DMS114 treated with DMSO at 0.1 percent for 48 hours (cell line): ENCODE results near the gene ATP1A1.

Experiments used
- DNase-seq: peaks from one replicate; lab custom pipeline; 2025; ENCODE audit not compliant: unreplicated experiment; lab: John Stamatoyannopoulos, UW

The ATP1A1 gene

GRCh38 chr1:116372651-116373430, at the start of gene ATP1A1:
Gene ATP1A1, plus strand, starts transcription at chr1:116373244. Its CDS starts 268 bp downstream, at chr1:116373512.
- peak; percentile 50 for DNase-seq

GRCh38 chr1:116323491-116323890, 49.6 kb upstream of the ATP1A1 start:
- DNase-seq: no peak

- DNase-seq: no peak
Observed at GRCh38 chr1:116324411-116324810, 48.6 kb upstream of the ATP1A1 start.

GRCh38 chr1:116325104-116325503, 47.9 kb upstream of the ATP1A1 start:
- no peak for DNase-seq

DNA sequence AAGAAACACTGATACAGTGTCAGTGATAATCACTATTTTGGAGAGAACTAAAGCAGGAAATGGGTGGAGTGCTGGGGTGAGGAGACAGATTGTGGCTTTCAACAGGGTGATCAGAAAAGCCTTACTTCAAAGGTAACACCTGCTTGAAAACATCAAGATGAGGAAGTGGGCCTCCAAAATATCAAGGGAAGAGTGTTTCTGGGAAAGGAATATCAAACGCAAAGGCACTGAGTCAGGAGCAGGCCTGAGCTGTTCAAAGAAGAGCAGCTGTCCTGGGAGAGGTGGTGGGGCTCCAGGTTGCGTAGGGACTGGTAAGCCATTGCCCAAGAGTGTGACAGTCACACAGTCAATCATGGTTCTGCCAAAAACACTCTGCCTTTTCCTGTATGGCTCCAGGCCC, 47.1 kb upstream of the ATP1A1 start:
- DNase-seq: no peak

DNA sequence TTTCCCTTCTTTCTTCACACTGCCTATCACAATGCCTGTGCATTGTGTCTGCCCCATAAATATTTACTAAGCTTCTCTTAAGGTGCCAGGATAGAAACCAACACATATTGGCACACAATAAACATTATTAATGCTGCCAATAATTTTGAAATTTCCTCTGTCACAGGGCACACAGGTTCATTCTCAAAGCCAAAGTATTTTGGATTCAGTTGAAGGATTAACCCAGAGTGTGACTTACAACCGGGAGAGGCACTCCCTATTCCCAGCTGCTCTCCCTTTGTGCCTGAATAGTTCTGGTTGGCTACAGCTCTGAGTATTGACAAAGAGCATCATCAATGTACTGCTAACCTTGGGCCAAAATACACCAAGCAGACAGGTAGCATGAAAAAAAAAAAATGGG, 46.6 kb upstream of the ATP1A1 start:
- DNase-seq: no peak

DNA sequence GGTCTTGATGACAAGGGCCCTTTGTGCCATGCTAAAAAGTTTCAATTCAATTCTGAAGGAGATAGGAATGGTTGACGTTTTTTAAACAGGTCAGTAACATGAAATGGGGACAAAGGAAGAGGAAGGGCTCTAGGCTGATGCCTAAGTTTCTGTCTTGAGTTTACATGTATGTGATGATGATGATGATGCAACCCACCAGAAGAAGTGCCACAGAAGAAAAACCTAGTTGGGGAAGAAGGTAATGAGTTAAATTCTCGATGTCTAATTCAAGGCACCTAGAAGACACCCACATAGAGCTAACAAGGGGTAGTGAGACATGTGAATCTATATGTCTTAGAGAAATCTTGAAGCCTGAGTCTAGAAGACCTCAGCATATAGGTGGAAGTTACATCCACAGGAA, 44.4 kb upstream of the ATP1A1 start:
- no peak for DNase-seq

DNA sequence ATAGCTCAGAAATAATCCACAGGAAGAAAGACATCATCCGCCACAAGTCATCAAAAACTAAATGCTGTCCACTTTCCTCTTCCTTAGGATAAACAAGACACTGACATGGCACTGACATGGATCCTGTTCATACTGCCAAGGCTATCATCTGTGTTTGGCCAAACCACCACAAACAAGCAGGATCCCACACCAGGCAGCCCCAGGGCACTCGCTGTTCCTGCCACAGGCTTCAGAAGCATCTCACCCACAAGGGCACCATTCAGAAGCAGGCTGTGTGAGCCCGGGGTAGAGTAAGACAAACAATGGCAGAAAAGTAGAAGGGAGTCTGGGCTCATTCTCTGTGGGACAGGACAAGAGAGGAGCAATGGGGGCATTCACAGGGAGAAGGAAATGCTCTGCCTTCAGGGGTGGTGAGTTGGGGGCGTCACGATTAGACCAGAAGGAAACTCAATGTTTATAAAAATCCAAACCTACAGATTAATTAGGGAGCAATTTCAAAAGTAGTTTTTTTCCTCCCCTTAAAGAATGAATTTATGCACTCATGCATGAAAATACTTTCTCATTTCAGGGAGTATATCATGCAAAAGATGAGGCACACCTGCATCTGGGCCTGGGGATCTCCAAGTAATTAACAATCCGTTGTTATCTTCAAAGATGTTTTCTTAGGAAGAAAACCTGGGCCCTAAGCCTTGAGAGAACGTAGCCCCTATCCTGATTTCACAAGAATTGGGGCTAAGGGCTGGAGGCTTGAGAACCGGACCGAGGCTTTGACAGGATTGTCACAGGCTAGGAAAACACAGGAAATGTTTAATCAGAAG, 43.3 kb upstream of the ATP1A1 start:
- DNase-seq: no peak

- no peak for DNase-seq
Observed at GRCh38 chr1:116330342-116330652, 42.7 kb upstream of the ATP1A1 start.

GRCh38 chr1:116330846-116331245, 42.2 kb upstream of the ATP1A1 start:
- DNase-seq: no peak

GRCh38 chr1:116331523-116331922, 41.5 kb upstream of the ATP1A1 start:
- no peak for DNase-seq

DNA sequence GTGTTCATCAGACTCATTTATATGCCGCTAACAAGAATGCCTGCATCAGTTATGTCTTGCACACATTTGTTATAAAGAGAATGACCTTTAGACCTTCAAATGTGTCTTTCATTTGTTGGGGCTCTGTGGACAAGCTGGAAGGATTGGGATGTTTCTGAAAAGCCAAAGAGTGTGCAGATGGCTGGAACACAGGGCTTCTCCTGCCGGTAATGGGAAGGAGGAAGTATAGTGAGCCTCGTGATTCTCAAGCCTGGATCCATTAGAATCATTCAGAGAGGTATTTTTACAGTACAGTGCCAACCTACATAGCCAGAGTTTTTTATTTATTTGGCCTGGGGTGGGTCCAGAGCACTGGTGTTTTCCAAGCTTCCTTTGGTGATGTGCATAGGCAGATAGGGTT, 40.6 kb upstream of the ATP1A1 start:
- DNase-seq: no peak

DNA sequence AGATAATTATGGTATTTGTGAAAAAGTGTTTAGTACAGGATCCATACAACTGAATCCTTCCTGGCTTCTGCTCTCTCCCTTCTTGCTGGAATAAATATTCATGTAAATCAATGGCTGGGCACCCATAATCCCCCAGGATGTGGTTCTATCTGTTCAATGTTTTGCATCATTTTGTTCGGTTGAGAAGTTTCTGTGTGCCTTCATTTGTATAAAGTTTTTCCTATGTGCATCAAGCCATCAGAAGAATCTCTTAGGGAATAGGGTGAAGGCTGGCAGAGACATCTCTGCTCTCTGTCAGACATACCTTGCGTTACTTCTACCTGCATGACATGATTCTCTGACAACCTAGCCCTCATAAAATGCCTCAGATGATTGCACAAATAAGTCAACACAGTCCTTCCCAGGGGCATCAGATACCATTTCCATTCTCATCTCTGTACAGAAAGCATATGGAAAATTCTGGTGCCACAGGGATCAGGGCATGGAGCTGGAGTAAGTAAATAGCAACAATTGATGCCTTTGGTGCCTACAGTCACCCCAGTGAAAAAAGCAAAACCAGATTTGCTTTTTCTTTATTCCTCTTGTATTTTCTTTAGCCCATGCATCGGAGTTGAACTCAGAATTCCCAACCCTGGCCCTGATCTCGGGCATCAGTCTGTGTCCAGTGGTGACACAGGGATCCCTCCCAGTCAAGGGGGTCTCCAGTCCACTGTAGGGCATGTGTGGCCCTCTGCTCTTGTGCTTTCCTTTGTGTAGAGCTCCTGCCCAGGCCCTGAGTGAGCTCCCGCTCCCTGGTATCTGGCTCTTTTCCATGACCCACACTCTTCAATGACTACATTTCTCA, 39.7 kb upstream of the ATP1A1 start:
- no peak for DNase-seq

GRCh38 chr1:116334015-116334547, 39.0 kb upstream of the ATP1A1 start:
- no peak for DNase-seq

DNA sequence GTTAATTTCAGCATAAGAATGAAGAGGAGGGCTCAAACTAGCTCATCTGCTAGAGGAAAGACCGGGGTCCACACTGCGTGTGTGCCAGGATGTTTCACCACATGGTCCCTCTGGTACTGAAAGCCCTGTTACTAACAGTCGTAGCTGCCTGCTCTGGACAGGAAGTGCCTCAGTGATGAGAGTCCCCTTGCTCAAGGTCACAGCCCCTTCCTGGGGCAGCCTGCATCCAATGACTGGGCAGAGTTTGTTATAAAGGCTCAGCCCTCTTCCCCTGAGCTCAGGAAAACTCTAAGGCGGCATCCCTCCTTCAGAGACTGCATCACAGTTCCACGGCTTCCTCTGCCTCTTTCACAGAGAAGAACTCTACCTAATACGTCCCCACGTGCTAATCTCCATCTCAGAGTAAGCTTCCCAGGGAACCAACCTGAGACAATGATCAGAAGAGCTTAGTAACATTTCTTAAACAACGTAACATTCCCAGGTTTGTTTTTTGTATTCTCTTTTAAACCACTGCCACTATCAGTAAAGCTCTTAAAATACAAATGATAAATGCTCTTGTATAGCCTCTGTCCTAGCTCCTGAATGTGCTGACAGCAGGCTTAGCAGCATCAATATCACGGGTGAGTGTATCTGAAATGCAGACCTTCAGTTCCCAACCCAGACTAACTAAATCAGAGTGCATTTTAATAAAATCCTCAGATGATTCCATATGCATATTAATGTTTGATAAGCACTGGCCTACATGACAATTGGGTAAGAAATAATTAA, 38.0 kb upstream of the ATP1A1 start:
- DNase-seq: no peak

GRCh38 chr1:116335850-116336624, 37.0 kb upstream of the ATP1A1 start:
- DNase-seq: no peak

GRCh38 chr1:116337398-116337797, 35.6 kb upstream of the ATP1A1 start:
- DNase-seq: no peak

DNA sequence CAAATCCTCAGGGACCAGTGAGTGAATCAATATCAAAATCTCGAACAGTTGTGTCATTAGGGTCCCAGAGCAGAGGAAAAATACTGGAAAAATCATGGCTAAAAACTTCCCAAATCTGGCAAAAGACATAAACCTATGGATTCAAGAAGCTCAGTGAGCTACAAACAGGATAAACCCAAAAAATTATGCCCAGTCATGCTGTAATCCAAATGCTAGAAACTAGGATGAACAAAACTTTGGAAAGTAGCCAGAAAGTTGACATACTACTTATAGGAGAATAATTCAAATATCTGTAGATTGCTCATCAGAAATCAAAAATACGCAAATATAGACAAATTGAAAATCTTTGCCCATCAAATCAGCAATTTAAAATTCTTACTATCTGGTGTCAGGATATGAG, 34.6 kb upstream of the ATP1A1 start:
- no peak for DNase-seq

- DNase-seq: no peak
Observed at GRCh38 chr1:116340506-116341231, 32.4 kb upstream of the ATP1A1 start.
